Nephron (organoid): ENCODE measurements around the gene TRAPPC3.

Experiments
- H3K27ac Mint-ChIP-seq, 3 experiments: 2 replicates each; pipeline ENCODE4 v1.8.0; 2020; ENCODE audit warnings: mixed read lengths in 3 of 3, mild to moderate bottlenecking in 2 of 3, moderate library complexity in 1 of 3
- H3K27me3 Mint-ChIP-seq: 2 replicates; pipeline ENCODE4 v1.8.0; 2021; ENCODE audit warnings: low read depth, mild to moderate bottlenecking, moderate library complexity, mixed read lengths
- H3K36me3 Mint-ChIP-seq: 2 replicates; pipeline ENCODE4 v1.8.0; 2020; ENCODE audit warnings: low read depth, mixed read lengths
- H3K4me1 Mint-ChIP-seq: 2 replicates; pipeline ENCODE4 v1.8.0; 2020; ENCODE audit warnings: mixed read lengths
- H3K4me3 Mint-ChIP-seq, 3 experiments: 2 replicates each; pipeline ENCODE4 v1.8.0; 2020; ENCODE audit warnings: mild to moderate bottlenecking in 3 of 3, mixed read lengths in 3 of 3, moderate library complexity in 2 of 3
- H3K9me3 Mint-ChIP-seq: 2 replicates; pipeline ENCODE4 v1.8.0; 2020; ENCODE audit warnings: mixed read lengths
- TF ChIP-seq, protein P1 (sequence below), 3 experiments: fragments of 200-600 bp; sonication (generic); IDR thresholded peaks; one replicate each; pipeline ENCODE4 v1.5.0; 2021; ENCODE audit warnings: antibody characterized with exemption in 3 of 3; ENCODE audit not compliant: unreplicated experiment in 3 of 3

TRAPPC3 gene

DNA sequence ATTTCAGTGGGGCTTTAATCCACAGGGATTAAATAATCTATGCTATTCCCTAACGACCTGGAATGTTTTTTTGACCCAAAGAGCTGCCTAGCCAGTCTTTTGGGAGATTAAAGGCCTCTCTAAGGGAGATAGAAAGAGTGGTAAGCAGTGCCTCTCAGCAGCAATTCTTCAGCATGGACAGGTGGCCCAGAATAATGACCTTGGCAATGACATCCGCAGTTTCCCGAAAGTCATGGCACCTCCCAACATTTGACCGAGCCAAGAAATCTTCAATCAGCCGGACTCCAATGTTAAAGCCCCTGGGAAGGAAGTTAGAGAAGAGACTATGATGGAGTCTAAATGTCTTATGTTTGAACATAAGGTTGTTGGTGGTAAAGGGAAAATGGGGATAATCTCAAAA lies 9.8 kb downstream of the TRAPPC3 start:
- H3K36me3 Mint-ChIP-seq, result peaks cover 26% of the 10 kb centered on the region

DNA sequence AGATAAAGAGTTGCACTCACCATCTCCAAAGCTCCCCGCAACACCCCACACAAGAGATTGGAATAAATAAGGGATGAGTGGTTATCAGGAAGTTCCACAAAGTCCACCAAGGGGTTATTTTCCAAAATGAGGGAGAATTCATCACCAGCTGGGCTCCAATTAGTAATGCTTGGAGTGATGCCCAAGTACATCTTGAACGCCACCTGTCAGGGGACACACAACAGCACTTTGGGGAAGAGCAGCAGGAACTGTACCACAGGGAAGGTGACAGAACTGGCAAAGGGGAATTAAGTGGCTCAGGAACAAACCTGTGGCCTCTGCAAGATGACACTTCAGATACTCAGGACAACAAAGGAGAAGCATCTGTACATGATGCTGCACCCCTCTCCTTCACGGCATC lies 11.5 kb downstream of the TRAPPC3 start:
- Mint-ChIP-seq H3K9me3 (no peaks in the 10 kb centered on the region), H3K27me3 (no peaks in the 10 kb centered on the region), H3K36me3 (peaks cover 21% of the 10 kb centered on the region), H3K4me3 (no peak overlapping the region), H3K27ac (peak overlapping the region in 1 of 3 experiments; percentile 10), H3K4me1 (peaks cover 23% of the 10 kb centered on the region)
- TF ChIP-seq, protein P1, sequence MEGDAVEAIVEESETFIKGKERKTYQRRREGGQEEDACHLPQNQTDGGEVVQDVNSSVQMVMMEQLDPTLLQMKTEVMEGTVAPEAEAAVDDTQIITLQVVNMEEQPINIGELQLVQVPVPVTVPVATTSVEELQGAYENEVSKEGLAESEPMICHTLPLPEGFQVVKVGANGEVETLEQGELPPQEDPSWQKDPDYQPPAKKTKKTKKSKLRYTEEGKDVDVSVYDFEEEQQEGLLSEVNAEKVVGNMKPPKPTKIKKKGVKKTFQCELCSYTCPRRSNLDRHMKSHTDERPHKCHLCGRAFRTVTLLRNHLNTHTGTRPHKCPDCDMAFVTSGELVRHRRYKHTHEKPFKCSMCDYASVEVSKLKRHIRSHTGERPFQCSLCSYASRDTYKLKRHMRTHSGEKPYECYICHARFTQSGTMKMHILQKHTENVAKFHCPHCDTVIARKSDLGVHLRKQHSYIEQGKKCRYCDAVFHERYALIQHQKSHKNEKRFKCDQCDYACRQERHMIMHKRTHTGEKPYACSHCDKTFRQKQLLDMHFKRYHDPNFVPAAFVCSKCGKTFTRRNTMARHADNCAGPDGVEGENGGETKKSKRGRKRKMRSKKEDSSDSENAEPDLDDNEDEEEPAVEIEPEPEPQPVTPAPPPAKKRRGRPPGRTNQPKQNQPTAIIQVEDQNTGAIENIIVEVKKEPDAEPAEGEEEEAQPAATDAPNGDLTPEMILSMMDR (IDR thresholded peaks at IDR 0.05; ENCODE audit: unreplicated experiment in 3 of 3), result no peak

More for the DNA sequence above, 9.8 kb downstream of the TRAPPC3 start:
- TF ChIP-seq, protein P1 (IDR thresholded peaks at IDR 0.05; ENCODE audit: unreplicated experiment in 3 of 3), result no peak
- H3K4me3 Mint-ChIP-seq, result no peak overlapping the region
- H3K9me3 Mint-ChIP-seq, result no peaks in the 10 kb centered on the region
- no peaks in the 10 kb centered on the region for H3K27me3 Mint-ChIP-seq
- peaks cover 13% of the 10 kb centered on the region for H3K4me1 Mint-ChIP-seq
- no peak overlapping the region for H3K27ac Mint-ChIP-seq

DNA sequence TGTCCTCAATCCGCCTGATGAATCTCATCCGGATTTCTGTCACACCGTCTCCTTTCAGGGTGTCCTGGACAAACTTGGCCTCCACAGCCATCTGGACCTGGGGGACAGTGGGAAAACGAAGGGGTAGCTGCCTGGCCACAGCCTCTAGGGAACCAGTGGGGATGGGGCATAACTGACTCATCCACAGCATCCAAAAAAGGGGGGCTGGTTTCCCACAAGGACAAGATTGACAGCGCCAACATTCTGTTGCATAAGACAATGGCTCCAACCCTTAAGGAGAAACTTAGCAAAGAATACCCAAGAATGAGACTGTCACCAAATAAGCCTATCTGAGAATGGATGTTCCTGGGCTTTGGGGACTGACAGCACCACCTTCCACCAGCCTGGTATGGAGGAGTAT lies 12.1 kb downstream of the TRAPPC3 start:
- H3K9me3 Mint-ChIP-seq, result no peaks in the 10 kb centered on the region
- H3K27me3 Mint-ChIP-seq, result no peaks in the 10 kb centered on the region
- no peak overlapping the region for H3K27ac Mint-ChIP-seq
- H3K4me1 Mint-ChIP-seq, result peaks cover 20% of the 10 kb centered on the region
- TF ChIP-seq, protein P1 (IDR thresholded peaks at IDR 0.05; ENCODE audit: unreplicated experiment in 3 of 3), result no peak
- peaks cover 21% of the 10 kb centered on the region for H3K36me3 Mint-ChIP-seq
- H3K4me3 Mint-ChIP-seq, result no peak overlapping the region

DNA sequence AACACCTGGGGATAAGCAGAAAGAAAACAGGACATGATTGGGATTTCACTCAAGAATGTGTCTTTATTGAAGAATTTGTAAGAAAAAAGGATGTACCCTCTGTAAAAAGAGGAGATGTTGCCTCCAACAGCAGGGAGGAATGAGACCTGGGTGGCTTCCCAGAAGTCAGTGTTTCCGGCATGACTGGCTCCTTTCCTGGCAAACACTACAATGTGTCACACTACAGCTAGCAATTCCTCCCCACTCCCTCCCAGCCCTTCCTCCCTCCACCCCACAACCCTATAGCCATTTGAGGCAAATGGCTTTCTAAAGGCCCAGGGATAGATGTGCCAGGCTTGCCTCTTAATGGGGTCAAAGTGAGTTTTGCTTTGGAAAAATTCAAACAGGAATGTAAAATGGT lies 12.8 kb downstream of the TRAPPC3 start:
- Mint-ChIP-seq H3K9me3 (no peaks in the 10 kb centered on the region), H3K27me3 (no peaks in the 10 kb centered on the region), H3K4me3 (no peak overlapping the region), H3K36me3 (peaks cover 21% of the 10 kb centered on the region), H3K27ac (no peak overlapping the region), H3K4me1 (peaks cover 17% of the 10 kb centered on the region)
- TF ChIP-seq, protein P1 (IDR thresholded peaks at IDR 0.05; ENCODE audit: unreplicated experiment in 3 of 3), result no peak

DNA sequence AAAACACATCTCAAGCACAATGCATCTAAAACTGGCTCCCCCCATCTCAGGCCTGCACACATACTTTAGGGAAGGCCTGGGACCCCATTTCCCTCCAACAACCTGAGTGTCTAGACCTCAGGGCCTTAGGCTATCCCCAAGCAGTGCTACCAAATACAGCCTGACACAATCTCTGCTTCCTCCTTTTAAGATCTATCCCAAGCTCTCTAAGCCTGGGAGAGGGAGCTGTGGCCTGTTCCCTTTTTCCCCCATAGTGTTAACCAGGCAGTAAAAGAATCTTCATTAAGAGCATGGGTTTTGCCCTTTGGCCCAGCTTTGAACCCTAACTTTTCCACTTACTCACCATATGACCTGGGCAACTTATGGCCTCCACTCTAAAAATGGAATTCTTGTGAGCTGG lies 13.5 kb downstream of the TRAPPC3 start:
- H3K9me3 Mint-ChIP-seq, result no peaks in the 10 kb centered on the region
- H3K36me3 Mint-ChIP-seq, result peaks cover 21% of the 10 kb centered on the region
- TF ChIP-seq, protein P1 (IDR thresholded peaks at IDR 0.05; ENCODE audit: unreplicated experiment in 3 of 3), result no peak
- no peaks in the 10 kb centered on the region for H3K27me3 Mint-ChIP-seq
- H3K4me1 Mint-ChIP-seq, result peaks cover 17% of the 10 kb centered on the region
- H3K4me3 Mint-ChIP-seq, result no peak overlapping the region
- H3K27ac Mint-ChIP-seq, result peak overlapping the region; percentile 23 to 78 (median 43)

DNA sequence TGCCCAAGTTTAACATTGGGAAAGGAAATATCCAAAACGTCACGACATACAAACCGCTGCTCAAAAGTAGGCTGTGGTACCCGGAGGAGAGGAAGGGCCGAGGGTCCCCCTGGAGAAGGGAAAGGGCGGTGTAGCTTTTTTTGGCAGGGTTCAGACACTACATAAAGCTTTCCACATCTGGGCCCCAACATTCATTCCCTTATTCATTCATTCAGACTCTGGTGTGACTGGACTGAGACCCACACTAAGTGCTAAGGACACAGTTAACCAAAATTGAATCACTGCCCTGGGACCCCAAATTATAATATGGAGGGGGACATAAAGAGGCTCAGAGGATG lies 14.0 kb downstream of the TRAPPC3 start:
- H3K4me3 Mint-ChIP-seq, result no peak overlapping the region
- H3K27ac Mint-ChIP-seq, result peak overlapping the region in 2 of 3 experiments; percentile 43 to 78
- peaks cover 21% of the 10 kb centered on the region for H3K36me3 Mint-ChIP-seq
- H3K9me3 Mint-ChIP-seq, result no peaks in the 10 kb centered on the region
- TF ChIP-seq, protein P1 (IDR thresholded peaks at IDR 0.05; ENCODE audit: unreplicated experiment in 3 of 3), result no peak
- peaks cover 20% of the 10 kb centered on the region for H3K4me1 Mint-ChIP-seq
- no peaks in the 10 kb centered on the region for H3K27me3 Mint-ChIP-seq
